Ascending aorta (tissue), 2 donors: ENCODE data around the gene SMIM23. TPM values are rescaled to one million over a fixed set of nuclear protein-coding genes. Genes with fewer than 3 reads are reported as not detected.

Source experiments
- DNase-seq, 2 donors: peaks; one replicate each; pipeline ENCODE4 v3.0.0-alpha.2; 2019; ENCODE audit warnings: low spot score in 2 of 2
- H3K27ac ChIP-seq, 2 donors: fragments of 200-600 bp; sonication (generic); one replicate each; pipeline ENCODE4 v1.5.1; 2016 to 2017; ENCODE audit warnings: mild to moderate bottlenecking in 1 of 2
- H3K27me3 ChIP-seq: fragments of 200-600 bp; sonication (generic); one replicate; pipeline ENCODE4 v1.5.1; 2017
- H3K36me3 ChIP-seq, 2 donors: fragments of 200-600 bp; sonication (generic); one replicate each; pipeline ENCODE4 v1.5.1; 2016
- H3K4me1 ChIP-seq, 2 donors: fragments of 200-600 bp; sonication (generic); one replicate each; pipeline ENCODE4 v1.5.1; 2016 to 2017; ENCODE audit warnings: mild to moderate bottlenecking in 1 of 2
- H3K4me3 ChIP-seq, 2 donors: fragments of 200-600 bp; sonication (generic); one replicate each; pipeline ENCODE4 v1.5.1; 2016 to 2017; ENCODE audit warnings: mild to moderate bottlenecking in 1 of 2
- H3K9me3 ChIP-seq, 2 donors: fragments of 200-600 bp; sonication (generic); one replicate each; pipeline ENCODE4 v1.5.1; 2016
- intact Hi-C: fragments of 100-400 bp; cut with DNase I; formaldehyde crosslinking; loops from one replicate; pipeline ENCODE4 v1.15.1; 2023
- total RNA-seq: library from RNA; depleted of rRNA; stranded (reverse); fragments of >200 nt; gene quantifications from one replicate; pipeline ENCODE4 v1.1.0, GENCODE V29; 2016
- TF ChIP-seq, protein P1 (sequence below), 3 experiments: fragments of 200-600 bp in 2 of 3; fragments of 450-650 bp in 1 of 3; sonication (generic) in 2 of 3; IDR thresholded peaks; one replicate each; pipeline ENCODE4 v1.5.1; 2016 to 2019; ENCODE audit warnings: antibody characterized with exemption in 3 of 3, mild to moderate bottlenecking in 1 of 3, moderate library complexity in 1 of 3

SMIM23 gene
- total RNA-seq, 1 donor from 2014 or later, result not detected

DNA sequence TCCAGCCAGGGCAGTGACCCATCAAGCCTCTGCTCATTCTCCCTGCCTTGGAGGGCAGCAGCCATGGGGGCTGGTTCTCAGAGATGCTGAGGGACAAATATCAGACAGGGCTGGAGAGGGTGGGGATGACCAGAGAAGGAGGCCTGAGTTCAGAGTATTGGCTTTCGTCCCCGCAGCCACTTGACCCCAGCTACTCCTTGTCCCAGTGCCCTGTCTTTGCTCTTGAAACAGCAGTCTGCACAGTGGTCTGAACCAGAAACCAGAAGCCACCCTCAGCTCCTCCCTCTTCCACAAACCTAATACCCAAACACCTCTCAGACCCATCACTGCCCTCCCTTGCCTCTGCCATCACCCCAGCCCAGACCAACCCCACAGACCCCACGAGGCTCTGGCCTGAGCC lies 36.3 kb upstream of the SMIM23 start:
- intact Hi-C loops, result no loop called here
- Histone ChIP-seq H3K36me3 (no peaks in the 10 kb centered on the region), H3K4me1 (no peaks in the 10 kb centered on the region), H3K27me3 (no peaks in the 10 kb centered on the region), H3K4me3 (no peak overlapping the region), H3K9me3 (no peaks in the 10 kb centered on the region), H3K27ac (no peak overlapping the region)
- TF ChIP-seq, protein P1, sequence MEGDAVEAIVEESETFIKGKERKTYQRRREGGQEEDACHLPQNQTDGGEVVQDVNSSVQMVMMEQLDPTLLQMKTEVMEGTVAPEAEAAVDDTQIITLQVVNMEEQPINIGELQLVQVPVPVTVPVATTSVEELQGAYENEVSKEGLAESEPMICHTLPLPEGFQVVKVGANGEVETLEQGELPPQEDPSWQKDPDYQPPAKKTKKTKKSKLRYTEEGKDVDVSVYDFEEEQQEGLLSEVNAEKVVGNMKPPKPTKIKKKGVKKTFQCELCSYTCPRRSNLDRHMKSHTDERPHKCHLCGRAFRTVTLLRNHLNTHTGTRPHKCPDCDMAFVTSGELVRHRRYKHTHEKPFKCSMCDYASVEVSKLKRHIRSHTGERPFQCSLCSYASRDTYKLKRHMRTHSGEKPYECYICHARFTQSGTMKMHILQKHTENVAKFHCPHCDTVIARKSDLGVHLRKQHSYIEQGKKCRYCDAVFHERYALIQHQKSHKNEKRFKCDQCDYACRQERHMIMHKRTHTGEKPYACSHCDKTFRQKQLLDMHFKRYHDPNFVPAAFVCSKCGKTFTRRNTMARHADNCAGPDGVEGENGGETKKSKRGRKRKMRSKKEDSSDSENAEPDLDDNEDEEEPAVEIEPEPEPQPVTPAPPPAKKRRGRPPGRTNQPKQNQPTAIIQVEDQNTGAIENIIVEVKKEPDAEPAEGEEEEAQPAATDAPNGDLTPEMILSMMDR (IDR thresholded peaks at IDR 0.05), result no peak
- DNase-seq, result no peak

DNA sequence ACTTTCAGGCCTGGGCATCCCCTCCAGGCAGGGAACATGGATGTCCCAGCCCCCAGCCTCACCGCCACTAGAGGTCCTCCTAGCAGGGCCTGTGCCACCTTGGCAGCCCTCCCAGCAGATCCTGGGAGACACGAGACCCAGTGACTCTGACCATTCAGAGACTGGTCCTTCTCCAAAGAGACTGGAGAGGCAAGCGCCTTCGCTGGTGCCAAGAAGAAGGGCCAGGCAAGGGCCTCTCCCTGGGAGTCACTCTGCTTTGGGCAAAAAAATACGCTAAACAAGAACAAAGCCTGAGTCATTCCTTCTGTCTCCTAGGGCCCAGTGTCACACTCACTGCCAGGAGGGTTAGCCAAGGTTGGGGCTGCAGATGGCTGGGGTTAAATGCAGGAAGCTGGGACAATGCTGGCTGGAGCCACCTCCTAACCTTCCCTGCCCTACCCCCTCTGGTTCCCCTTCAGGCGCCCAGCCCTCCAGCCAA lies 35.3 kb upstream of the SMIM23 start:
- no peaks in the 10 kb centered on the region for H3K27me3 ChIP-seq
- TF ChIP-seq, protein P1 (IDR thresholded peaks at IDR 0.05), result no peak
- H3K9me3 ChIP-seq, result no peaks in the 10 kb centered on the region
- intact Hi-C loops, result loop anchor here (10.0 kb wide), 1 partner anchor 336 kb away; the partner anchor contains the start of gene FGF18
- no peaks in the 10 kb centered on the region for H3K4me1 ChIP-seq
- no peak overlapping the region for H3K4me3 ChIP-seq
- no peaks in the 10 kb centered on the region for H3K36me3 ChIP-seq
- DNase-seq, result no peak
- H3K27ac ChIP-seq, result no peak overlapping the region

DNA sequence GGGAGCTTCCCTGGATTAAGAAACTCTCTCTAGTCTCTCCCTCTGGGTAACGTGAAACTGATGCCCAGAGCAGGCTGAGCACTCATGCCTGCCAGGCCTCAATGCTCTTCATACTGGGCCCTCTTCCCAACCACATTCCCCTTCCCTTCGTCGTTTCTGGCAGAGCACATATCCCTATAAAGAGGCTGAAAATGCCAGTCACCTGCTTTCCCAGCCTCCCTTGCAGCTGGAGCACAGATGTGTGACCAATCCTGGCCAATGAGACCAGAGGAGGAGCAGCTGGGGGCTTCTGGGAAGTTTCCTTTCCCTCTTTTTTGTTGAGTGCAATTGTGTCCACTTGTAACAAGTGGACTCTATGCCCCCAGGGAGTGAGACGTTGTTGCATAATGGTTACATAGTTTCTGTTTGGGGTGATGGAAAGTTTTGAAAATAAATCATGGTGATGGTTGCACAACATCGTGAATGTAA lies 30.2 kb upstream of the SMIM23 start:
- no peak for DNase-seq
- intact Hi-C loops, result loop anchor here (10.0 kb wide), 1 partner anchor 341 kb away; the partner anchor contains the start of gene FGF18
- no peaks in the 10 kb centered on the region for H3K27me3 ChIP-seq
- no peaks in the 10 kb centered on the region for H3K9me3 ChIP-seq
- no peaks in the 10 kb centered on the region for H3K4me1 ChIP-seq
- H3K36me3 ChIP-seq, result no peaks in the 10 kb centered on the region
- TF ChIP-seq, protein P1 (IDR thresholded peaks at IDR 0.05), result no peak
- H3K27ac ChIP-seq, result no peak overlapping the region
- no peak overlapping the region for H3K4me3 ChIP-seq

DNA sequence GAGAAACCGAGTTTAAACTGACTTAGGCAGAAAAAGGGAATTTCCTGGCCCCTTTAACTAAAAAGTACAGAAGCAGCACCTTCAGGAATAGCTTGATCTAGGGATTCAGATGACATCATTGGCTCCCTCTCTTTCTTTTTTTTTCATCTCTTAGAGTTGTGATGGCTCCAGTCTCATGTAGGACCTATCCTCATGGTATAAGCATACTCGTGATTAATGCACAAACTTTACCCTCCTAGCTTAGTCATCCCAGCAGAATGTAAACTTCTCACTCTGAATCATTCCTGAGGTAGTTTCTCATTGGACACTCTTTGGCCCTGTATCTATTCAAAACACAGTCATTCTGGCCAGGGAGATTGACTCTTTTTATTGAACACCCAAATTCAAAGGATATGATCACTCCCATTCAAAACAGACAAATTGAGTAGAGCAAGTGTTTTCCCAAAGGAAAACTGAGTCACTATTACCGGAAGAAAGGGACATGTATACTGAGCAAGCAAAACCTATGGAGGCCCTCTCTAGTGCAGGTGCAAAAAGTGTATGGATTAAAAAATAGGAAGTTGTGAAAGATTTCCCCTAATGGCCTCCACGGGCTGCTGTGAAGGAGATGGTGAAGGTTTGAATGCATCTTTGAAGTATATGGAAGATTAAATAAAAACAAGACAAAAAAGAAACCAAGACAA lies 27.6 kb upstream of the SMIM23 start:
- no peak for DNase-seq
- Histone ChIP-seq H3K36me3 (no peaks in the 10 kb centered on the region), H3K4me3 (no peak overlapping the region), H3K9me3 (no peaks in the 10 kb centered on the region), H3K4me1 (no peaks in the 10 kb centered on the region), H3K27ac (no peak overlapping the region), H3K27me3 (no peaks in the 10 kb centered on the region)
- TF ChIP-seq, protein P1 (IDR thresholded peaks at IDR 0.05), result no peak
- intact Hi-C loops, result loop anchor here (10.0 kb wide), 1 partner anchor 343 kb away; the partner anchor contains the start of gene FGF18

DNA sequence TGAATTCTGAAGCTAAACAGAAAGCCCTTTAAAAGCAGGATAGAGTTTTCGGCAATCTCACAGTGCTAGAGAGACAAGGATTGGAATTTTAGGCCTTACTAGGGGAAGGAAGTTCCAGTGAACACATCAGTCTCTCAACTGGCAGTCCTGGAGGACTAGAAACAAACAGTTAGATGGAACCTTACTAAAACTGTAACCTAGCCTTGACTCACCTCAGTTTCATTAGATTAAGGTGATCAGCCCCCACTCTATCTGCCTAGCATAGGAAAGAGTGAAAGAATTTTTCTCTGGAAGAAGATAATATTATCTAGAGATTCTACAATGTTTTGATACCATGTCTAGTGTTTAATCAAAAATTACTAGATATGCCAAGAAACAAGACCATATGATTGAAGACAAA lies 25.8 kb upstream of the SMIM23 start:
- no peaks in the 10 kb centered on the region for H3K9me3 ChIP-seq
- H3K27ac ChIP-seq, result no peak overlapping the region
- H3K27me3 ChIP-seq, result no peaks in the 10 kb centered on the region
- H3K4me1 ChIP-seq, result no peaks in the 10 kb centered on the region
- intact Hi-C loops, result loop anchor here (10.0 kb wide), 1 partner anchor 345 kb away; the partner anchor contains the start of gene FGF18
- DNase-seq, result no peak
- no peaks in the 10 kb centered on the region for H3K36me3 ChIP-seq
- TF ChIP-seq, protein P1 (IDR thresholded peaks at IDR 0.05), result no peak
- H3K4me3 ChIP-seq, result no peak overlapping the region
